ENCODE data around the gene SAMD11.
A peak's percentile ranks its signal among the peaks of the same experiment; 100 is the strongest.

Gene SAMD11

DNA sequence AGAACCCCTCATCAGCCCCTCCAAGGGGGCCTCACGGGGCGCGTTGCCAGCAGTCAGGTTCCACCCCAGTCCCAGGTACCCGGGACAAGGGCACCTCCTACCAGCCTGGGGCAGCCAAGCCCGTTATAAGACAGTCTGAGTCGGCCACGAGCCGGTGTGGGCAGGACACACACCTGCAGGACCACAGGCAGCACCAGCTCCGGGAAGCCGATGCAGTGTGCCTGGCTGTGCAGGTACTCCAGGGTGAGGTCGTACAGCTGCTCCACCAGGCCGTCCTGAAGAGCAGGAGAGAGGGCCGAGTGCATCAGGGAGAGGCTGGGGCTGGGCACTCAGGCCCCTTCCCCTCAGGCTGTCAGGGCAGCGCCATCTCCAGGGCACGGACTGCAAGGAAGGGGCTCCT is 24.2 kb downstream of the SAMD11 start:
- DNase-seq, result no peak

DNA sequence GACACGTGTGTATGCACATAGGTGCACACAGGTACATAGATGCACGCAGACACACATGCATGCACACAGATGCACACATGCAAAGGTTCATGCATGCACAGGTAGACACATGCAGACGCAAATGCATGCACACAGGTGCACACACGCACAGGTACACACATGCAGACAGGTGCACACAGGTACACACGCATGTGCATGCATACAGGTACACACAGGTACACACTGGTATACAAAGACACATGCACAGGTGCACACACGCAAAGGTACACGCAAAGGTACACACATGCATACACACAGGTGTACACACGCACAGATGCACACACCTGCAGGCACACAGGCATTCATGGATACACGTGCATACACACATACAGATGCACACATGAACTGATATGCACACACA is 26.5 kb downstream of the SAMD11 start:
- DNase-seq, result no peak

DNA sequence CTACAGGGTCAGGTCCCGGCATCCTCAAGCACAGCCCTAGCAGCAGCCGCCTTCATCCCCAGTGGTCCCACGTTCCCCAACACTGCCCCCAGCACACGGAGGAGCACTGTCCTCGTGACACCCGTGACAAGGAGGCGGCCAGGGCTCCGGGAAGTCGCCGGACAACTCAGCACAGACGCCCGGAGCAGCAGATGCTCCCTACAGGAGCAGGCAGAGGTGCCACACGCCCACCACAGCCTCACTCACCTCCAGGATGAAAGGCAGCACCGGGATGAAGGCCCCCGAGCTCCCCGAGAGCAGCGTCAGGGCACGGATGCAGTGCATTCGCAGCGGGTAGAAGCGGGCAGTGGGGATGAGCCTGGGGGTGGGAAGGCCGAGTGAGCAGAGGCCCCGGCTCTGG is 27.2 kb downstream of the SAMD11 start:
- DNase-seq, result no peak

DNA sequence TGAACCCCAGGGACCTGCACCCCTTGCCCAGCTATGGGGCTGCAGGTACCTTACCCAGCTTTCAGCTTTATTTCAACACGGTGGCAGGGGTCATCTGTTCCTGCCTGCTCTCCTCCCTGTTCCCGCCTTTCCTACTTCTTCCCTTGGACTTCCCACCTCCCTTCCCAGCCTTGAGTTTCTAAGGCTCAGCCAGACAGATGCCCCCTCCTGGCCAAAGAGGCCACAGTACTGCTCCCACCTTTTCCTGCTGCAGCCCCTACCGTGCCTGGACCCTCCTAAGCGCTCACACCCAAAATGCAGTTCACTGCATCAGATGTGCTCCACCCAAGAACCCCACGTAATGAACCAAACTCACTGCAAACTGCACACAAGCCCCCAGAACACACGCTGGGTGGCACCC is 27.6 kb downstream of the SAMD11 start:
- no peak for DNase-seq

DNA sequence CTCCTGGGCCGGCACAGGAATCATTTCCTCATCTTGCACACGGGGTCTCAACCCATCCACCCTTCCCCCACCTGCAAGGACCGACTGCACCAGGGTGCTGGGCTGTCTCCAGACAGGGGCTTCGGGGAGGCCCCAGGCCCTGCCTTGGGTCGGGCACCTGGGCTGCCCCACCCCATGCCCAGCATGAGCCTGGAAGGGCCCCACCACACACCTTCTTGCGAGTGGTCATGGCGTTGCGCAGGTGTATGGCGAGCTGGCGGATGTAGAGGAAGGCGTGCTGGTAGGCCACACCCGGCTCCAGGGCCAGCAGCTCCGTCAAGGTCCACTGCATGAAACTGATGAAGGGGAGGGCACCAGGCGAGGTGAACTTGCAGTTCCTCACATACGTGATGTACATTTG is 28.5 kb downstream of the SAMD11 start:
- no peak for DNase-seq

DNA sequence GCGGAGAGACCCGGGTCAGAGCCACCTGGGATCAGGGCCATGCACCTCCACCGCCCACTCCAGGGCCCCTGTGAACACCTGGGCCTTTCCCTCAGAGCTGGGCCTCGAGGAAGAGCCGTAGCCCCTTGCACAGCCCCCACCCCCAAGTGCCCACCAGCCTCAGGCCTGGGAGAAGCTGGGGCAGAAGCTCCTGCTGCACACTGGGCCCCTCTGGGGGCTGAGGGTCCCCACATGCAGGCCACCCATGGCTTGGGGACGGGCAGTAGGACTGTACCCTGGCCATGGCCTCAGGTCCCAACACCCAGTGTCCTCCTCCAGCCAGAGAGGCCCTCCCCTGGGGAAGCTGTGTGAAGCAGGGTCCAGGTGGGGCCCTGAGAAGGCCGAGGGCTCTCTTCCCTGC is 28.9 kb downstream of the SAMD11 start:
- no peak for DNase-seq

DNA sequence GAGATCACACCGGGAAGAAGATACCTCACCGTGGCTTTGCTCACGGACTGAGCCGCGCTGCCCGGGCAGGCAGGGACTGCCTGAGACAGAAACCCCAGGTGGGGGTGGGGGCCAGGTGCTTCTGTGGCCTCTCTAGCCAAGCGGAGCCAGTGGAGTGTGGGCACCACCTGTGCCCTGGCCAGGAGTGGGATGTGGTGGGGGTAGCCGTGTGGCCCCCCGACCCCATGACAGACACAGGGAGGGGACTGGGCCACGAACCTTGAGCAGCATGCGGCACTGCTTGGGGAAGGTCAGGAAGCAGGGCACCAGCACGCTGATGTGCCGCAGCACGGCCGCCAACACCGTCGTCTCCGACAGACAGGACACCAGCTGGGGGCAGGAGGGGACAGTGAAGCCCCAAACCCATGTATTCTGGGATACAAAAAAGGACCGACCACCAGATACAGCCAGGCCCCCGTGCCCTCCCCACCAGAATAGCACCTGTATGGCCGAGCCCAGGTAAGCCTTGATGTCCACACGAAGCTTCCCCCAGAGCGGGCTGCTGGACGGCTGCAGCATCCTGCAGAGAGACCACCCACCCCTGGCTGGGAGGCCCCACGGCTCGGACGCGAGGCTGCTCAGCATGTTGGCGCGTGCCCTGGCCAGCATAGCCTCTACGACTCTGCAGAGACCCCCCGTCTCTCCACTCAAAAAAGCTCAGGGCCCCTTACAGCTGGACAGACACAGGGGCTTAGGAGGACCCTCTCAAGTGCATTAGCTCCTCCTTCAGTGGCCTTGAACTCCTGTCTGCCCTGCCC is 30.0 kb downstream of the SAMD11 start:
- DNase-seq, result no peak

DNA sequence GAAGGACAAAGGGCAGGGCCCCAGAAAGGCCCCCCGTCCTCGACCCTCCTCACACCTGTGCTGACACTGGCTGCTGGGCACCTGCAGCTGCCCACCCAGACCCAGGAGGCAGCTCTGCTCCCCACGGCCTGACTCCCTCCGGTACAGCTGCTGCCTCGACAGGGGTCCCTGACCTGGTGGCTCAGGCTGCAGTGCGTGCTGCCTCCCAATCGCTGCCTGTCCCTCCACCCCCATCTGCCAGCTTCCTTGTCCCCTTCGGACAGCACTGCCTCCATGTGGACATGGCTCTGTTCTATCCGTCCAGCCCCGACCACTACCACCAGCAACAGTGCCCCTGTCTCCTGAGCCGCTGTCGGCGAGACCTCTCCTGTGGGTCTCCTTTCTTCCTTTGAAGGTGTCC is 31.2 kb downstream of the SAMD11 start:
- DNase-seq, result no peak

DNA sequence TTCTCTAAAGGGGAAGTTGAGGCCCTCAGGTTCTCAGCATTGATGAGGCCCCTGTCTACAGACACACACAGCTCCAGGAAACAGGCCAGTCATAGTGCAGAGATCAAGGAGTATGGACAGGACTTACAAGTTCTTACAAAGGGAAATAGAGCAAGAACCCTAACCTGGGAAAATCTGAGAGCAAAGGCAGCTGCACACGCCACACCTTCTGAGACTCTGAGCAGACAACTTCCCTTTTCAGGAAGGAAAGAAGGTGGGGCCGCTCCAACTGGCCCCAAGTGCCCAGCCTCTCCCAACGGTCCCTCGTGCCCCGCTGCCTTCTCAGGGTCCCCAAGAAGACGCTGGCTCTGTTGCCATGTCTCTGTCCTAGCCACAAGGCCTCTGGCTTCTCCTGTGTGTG is 31.8 kb downstream of the SAMD11 start:
- DNase-seq, result no peak

DNA sequence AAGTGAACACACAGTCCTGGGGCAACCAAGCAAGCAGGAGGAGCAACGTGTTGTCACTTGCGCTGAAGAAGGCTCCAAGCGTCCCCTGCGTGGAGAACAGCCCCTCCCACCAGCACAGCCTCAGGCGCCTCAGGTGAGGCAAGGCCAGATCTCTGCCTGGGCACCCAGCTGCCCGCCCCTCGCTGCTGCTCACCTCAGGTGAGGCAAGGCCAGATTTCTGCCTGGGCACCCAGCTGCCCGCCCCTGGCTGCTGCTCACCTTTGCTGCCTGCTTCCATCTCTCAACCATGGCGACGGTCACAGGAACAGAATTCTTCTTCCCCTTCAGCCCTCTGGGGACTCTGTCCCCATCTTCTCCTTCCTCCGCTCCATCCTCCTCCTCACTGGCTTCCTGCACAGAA is 32.9 kb downstream of the SAMD11 start:
- no peak for DNase-seq

DNA sequence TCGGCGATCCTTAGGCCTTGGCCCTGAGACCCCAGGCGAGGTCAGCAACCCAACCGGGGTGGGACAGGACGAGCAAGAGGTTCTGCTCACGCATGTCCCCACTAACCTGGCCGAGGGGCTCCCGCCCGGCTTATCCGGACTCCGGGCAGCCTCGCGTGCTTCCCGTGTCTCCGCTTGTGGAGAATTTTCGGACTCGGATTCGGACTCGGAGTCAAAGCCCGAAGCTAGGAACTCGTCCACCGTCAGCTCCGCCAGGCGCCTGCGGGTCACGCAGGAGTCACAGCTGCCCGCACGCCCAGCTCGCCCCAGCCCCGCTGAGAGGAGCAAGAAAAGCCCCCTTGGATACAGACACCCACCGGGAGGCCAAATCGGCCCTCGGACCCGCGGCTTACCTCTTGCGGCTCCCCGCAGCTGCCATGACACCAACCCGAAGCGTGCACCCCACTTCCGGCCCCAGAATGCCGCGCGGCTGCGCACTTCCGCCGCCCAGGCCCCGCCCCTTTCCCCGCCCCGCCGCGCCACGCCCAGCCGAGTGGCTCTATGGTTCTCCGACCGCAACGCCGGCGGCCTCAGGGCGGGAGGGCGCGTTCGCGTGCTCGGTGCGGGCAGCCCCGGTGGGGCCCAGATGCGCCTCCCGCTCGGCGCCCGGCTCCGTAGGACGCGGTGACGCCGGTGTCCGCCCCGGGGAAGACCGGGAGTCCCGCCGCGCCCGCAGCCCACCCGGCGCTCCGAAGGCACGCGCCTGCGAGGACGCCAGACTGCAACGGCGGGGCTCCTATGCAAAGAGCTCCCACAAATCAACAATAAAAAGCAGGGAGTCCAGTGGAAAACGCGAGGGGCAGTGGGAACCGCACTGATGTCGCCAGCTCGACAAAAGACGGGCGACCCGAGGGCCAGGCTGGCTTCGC is 35.4 kb downstream of the SAMD11 start, which contains the start of gene NOC2L:
Gene NOC2L (minus strand): TSS at position 434 of the 908 bp plus-strand sequence. CDS start 16 bp downstream, at position 418.
- peak; percentile 91 for DNase-seq

DNA sequence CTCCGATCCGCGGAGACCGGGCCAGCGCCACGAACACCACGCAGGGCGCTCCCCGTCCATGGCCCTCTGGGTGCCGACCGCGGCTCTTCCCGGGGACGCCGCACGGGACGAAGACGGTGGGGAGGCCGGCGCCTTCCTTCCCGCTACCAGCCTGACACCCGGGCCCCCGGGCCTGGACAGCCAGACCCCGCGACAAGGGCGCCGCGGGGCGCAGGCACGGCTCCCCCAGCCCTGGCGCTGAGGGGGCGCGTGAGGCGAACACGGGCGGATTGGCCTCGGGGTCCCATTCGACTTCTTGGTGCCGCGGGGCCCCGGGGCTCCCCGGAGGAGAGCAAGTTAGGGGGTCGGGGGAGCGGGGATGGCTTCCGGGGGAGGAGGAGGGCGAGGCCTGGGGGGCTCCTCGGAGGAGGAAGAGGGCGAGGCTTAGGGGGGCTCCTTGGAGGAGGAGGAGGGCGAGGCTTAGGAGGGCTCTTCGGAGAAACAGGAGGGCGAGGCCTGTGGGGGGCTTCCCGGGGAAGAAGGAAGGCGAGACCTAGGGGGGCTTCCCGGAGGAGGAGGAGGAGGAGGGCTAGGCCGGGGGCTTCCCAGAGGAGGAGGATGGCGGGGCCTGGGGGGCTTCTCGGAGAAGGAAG is 36.1 kb downstream of the SAMD11 start:
- DNase-seq, result no peak

DNA sequence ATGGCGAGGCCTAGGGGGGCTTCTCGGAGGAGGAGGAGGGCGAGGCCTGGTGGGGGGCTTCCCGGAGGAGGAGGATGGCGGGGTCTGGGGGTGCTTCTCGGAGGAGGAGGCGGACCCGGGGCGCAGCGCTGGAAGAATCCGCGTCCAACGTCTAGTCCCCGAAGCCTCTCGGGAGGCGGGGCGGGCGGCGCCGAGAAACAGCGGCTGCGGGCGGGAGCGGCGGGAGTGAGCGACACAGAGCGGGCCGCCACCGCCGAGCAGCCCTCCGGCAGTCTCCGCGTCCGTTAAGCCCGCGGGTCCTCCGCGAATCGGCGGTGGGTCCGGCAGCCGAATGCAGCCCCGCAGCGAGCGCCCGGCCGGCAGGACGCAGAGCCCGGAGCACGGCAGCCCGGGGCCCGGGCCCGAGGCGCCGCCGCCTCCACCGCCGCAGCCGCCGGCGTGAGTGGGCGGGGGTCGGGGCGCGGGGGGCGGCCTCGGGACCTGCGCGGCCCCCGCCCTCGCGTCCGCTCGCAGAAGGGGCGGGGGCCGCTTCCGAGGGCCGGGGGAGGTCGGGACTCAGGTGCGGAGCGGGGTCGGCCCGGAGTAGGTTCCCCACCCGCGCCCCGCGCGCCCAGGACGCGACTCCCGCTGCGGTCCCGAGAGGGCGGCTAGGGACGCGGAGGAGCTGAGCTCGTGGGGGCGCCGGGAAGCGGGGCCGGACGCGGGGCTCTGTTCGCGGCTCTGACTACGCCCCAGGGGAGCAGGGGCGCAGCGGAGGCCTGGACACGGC is 36.8 kb downstream of the SAMD11 start, which contains the start of gene KLHL17:
Gene KLHL17 (plus strand): TSS at position 222 of the 769 bp plus-strand sequence. CDS start 110 bp downstream, at position 332.
- peak; percentile 63 for DNase-seq

DNA sequence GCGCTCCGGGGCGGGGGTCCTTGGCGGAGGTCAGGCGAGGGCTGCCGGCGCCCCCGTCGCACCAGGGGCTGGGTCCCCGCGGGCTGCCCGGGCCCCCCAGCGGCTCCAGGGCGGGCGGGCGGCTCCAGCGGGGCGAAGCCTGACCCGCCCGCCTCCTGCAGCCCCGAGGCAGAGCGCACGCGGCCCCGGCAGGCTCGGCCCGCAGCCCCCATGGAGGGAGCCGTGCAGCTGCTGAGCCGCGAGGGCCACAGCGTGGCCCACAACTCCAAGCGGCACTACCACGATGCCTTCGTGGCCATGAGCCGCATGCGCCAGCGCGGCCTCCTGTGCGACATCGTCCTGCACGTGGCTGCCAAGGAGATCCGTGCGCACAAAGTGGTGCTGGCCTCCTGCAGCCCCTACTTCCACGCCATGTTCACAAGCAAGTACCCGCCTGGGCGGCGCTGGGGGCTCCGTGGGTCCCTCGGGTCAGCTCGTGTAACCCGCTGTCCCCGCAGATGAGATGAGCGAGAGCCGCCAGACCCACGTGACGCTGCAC is 37.5 kb downstream of the SAMD11 start:
- no peak for DNase-seq

DNA sequence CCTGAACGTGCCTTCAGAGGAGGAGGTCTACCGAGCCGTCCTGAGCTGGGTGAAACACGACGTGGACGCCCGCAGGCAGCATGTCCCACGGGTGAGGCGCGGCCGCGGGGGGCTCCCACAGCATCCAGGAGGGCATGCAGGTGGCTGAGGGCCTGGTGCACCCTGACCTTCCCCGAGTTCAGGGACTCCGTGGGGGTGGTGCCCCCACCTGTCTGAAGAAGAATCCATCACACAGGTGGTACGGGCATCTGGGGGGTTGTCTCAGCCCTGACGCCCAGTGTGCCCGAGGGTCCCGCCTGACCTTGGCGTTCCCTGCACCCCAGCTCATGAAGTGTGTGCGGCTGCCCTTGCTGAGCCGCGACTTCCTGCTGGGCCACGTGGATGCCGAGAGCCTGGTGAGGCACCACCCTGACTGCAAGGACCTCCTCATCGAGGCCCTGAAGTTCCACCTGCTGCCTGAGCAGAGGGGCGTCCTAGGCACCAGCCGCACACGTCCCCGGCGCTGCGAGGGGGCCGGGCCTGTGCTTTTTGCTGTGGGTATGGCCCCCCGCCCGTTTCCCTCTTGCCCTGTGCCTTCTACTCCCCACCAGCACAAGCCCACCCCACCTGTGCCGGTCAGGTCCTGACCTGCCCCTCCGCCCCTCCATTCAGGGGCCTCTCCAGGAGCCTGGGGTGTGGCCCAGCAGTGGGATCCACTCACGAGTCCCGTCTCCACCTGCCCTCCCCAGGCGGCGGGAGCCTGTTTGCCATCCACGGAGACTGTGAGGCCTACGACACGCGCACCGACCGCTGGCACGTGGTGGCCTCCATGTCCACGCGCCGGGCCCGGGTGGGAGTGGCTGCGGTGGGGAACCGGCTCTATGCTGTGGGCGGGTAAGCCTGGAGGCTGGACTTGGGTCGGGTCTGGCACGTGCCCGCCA is 38.9 kb downstream of the SAMD11 start:
- DNase-seq, result no peak

DNA sequence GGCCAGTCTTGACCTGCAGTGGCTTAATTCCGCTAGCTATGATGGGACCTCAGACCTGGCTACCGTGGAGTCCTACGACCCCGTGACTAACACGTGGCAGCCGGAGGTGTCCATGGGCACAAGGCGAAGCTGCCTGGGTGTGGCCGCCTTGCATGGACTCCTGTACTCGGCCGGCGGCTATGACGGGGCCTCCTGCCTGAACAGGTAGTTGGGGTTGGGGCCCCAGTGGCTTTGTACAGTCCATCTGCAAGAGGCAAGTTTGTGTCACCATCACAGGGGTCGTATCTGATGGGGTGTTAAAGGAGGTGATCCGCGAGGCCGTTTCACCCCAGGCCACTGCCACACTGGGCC is 39.6 kb downstream of the SAMD11 start:
- DNase-seq, result no peak

DNA sequence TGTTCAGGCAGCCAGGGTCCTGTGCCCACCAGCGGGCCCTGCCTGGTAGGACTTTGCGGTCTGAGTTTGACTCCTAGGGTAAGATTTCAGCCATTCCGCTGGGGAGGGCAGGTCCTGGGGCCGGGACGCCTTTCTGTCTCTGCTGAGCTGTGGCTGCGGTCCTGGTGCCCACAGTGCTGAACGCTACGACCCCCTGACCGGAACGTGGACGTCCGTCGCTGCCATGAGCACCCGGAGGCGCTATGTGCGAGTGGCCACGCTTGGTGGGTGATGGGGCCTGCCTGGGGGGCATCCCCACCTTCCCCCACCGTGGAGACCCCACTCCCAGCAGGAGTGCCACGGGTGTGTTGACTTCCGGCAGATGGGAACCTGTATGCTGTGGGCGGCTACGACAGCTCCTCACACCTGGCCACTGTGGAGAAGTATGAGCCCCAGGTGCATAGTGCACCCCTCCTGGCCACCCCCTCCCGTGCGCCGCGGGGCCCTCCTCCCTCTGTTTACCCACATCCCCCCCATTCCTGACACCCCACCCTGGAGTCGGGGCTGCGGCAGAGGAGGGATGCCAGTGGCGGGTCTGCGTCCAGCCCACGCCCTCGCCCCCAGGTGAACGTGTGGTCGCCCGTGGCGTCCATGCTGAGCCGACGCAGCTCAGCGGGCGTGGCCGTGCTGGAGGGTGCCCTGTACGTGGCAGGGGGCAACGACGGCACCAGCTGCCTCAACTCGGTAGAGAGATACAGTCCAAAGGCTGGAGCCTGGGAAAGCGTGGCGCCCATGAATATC is 40.2 kb downstream of the SAMD11 start:
- no peak for DNase-seq

DNA sequence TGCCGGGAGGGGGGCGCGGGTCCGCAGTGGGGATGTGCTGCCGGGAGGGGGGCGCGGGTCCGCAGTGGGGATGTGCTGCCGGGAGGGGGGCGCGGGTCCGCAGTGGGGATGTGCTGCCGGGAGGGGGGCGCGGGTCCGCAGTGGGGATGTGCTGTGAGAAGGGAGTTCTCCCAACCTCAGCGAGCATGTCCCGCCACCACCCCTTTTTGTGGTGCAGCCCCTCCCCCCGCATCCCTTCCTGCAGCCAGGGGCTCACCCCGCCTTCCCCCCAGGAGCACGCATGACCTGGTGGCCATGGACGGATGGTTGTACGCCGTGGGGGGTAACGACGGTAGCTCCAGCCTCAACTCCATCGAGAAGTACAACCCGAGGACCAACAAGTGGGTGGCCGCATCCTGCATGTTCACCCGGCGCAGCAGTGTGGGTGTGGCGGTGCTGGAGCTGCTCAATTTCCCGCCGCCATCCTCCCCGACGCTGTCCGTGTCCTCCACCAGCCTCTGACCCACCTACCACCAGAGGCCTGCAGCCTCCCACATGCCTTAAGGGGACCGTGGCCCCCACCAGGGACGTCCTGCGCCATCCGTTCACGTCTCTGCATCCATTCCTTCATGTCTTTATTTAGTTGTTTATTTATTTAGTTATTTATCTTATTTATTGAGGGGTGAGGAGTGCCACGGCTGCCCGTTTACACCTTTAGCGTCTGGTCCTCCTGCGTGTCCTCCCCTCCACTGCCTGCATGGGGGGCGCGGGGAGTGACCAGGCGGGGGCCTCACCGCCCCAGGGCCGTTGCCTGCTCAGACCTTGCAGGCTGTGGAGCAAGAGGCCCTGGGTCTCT is 41.2 kb downstream of the SAMD11 start:
- no peak for DNase-seq

DNA sequence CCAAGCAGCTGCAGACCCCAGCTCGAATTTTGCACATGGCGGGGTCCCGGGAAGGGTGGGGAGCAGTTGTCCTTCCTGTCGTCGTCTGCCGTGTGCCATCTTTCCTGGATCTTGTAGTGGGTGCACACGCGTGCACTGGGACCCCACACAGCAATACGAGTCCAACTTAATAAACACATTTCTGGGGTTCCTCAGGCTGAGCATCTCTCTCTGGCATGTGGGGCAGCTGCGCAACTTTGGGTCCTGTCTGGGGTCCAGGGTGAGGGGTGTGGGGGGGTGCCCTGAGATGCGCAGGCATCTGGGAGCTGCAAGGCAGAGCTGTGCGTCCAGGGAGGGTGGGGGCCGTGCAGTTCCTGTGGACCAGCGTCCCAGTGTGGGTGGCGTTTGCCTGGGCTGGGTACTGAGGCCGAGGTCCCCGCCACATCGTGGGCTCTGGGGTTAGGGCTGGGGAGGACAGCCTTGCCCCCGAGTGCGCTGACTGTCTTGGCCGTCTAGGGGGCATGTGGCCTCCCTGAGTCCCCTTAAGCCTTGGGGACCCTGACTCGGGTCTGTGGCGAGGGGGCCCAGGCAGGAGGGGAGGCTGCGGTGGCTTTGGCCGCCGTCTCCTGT is 41.9 kb downstream of the SAMD11 start:
- DNase-seq, result no peak
